Esophagus mucosa (tissue), 1 donor: ENCODE data around the gene TIMP4. TPM values are rescaled to one million over a fixed set of nuclear protein-coding genes. Genes with fewer than 3 reads are reported as not detected.

ENCODE experiments used
- ATAC-seq: fragments of 200-7000 bp; cut with Tn5 transposase; one replicate; pipeline ENCODE4 v1.9.1; 2020
- total RNA-seq: library from RNA; stranded (reverse); gene quantifications from one replicate; pipeline ENCODE4 v1.2.4, GENCODE V29; 2023
- donor health status: DM: yes; HTN: yes; CAD: no.

The TIMP4 gene
- 1.2 TPM for total RNA-seq

- peak; percentile 74 for ATAC-seq
These were observed at the start of gene TIMP4 for GRCh38 chr3:12158387-12159226. Gene TIMP4, minus strand, starts transcription at chr3:12158912. Its CDS starts 72 bp downstream, at chr3:12158840.

- ATAC-seq, result no peak
These were observed 46.5 kb upstream of the TIMP4 start for GRCh38 chr3:12205171-12205570.

- ATAC-seq, result no peak
These were observed 43.1 kb upstream of the TIMP4 start for GRCh38 chr3:12201813-12202212.

- peak; percentile 25 for ATAC-seq
These were observed 39.6 kb upstream of the TIMP4 start for GRCh38 chr3:12198301-12198700.

GRCh38 chr3:12197475-12197874 lies 38.8 kb upstream of the TIMP4 start:
- no peak for ATAC-seq

- ATAC-seq, result no peak
These were observed 38.0 kb upstream of the TIMP4 start for GRCh38 chr3:12196684-12197083.

GRCh38 chr3:12195231-12195630 lies 36.5 kb upstream of the TIMP4 start:
- no peak for ATAC-seq

- peak; percentile 87 for ATAC-seq
These were observed 36.0 kb upstream of the TIMP4 start for GRCh38 chr3:12194669-12195161.

GRCh38 chr3:12194209-12194608 lies 35.5 kb upstream of the TIMP4 start:
- peak; percentile 25 for ATAC-seq

GRCh38 chr3:12193485-12194165 lies 34.9 kb upstream of the TIMP4 start:
- peak; percentile 84 for ATAC-seq

GRCh38 chr3:12192655-12193484 lies 34.2 kb upstream of the TIMP4 start:
- no peak for ATAC-seq

GRCh38 chr3:12192173-12192572 lies 33.5 kb upstream of the TIMP4 start:
- no peak for ATAC-seq

GRCh38 chr3:12191559-12191958 lies 32.8 kb upstream of the TIMP4 start:
- no peak for ATAC-seq

- ATAC-seq, result peak; percentile 57
These were observed 32.1 kb upstream of the TIMP4 start for GRCh38 chr3:12190832-12191231.

GRCh38 chr3:12190221-12190807 lies 31.6 kb upstream of the TIMP4 start:
- no peak for ATAC-seq

- peak; percentile 70 for ATAC-seq
These were observed 30.1 kb upstream of the TIMP4 start for GRCh38 chr3:12188681-12189287.

- ATAC-seq, result no peak
These were observed 29.6 kb upstream of the TIMP4 start for GRCh38 chr3:12188328-12188648.

- peak; percentile 33 for ATAC-seq
These were observed 29.0 kb upstream of the TIMP4 start for GRCh38 chr3:12187448-12188327.

- ATAC-seq, result no peak
These were observed 28.0 kb upstream of the TIMP4 start for GRCh38 chr3:12186515-12187286.

GRCh38 chr3:12186046-12186445 lies 27.3 kb upstream of the TIMP4 start:
- no peak for ATAC-seq
